Activated naive CD8-positive, alpha-beta T cell treated with anti-CD3 and anti-CD28 coated beads, Interleukin-2, amount 50 U/mL, for 24 hours (primary cell): ENCODE measurements around the gene FBXW9.
A peak's percentile ranks its signal among the peaks of the same experiment; 100 is the strongest.
"Not testable (repeated sequence)": the region's sequence is repeated elsewhere in the genome, so short reads cannot be mapped to it uniquely, and the experiment has no call there.

Experiments used
- ATAC-seq: fragments of 150-1000 bp; cut with Tn5 transposase; one replicate; pipeline ENCODE4 v1.10.0; 2021
- DNase-seq: peaks from one replicate; pipeline ENCODE4 v3.0.0; 2021
- H3K27ac Mint-ChIP-seq: one replicate; pipeline ENCODE4 v1.8.0; 2021; ENCODE audit warnings: mild to moderate bottlenecking, mixed read lengths
- H3K27me3 Mint-ChIP-seq: one replicate; pipeline ENCODE4 v1.8.0; 2021; ENCODE audit warnings: mixed read lengths
- H3K36me3 Mint-ChIP-seq: one replicate; pipeline ENCODE4 v1.8.0; 2021; ENCODE audit warnings: low read depth, mixed read lengths
- H3K4me1 Mint-ChIP-seq: one replicate; pipeline ENCODE4 v1.8.0; 2021; ENCODE audit warnings: mixed read lengths
- H3K4me3 Mint-ChIP-seq: one replicate; pipeline ENCODE4 v1.8.0; 2021; ENCODE audit warnings: mild to moderate bottlenecking, moderate library complexity, mixed read lengths
- H3K9me3 Mint-ChIP-seq: one replicate; pipeline ENCODE4 v1.8.0; 2021; ENCODE audit warnings: mixed read lengths

FBXW9 gene

DNA sequence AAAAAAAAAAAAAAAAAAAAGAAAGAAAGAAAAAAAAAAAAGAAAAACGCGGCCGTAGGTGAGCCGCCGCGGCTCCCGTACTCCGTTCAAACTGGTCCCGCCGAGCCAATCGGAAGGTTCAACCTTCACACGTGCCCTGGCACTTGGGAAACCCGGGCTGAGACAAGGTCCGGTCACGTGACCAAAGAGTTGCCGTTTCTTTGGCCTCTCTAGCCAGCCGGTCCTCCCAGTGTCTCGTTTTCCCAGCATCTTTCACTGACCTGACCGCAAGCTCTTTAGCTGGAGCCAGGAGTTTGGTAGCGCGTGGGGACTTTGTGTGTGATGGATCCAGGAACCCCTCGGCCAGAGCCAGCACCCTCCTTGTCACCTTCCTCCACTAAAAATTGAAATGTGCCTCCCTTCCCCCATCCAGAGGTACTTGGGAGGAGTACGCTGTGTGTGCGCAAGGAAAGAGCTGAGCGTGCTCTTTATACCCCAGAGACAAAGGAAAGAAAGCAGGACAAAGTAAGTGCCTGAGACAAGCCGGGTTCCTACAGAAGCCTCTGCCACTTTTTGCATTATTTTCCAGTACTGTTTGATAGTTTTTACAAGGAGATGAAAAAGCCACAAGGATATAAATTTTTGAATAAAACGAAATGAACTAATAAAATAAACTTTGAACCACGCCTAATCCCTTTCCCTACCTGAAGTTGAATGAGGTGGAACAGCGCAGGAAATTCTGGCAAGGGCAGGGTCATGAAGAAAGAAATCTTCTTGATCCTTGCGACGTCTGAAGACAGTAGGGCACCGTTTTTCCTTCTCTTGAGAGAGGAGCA is 26.3 kb upstream of the FBXW9 start:
- H3K27me3 Mint-ChIP-seq, result peaks cover 2% of the 10 kb centered on the region
- H3K27ac Mint-ChIP-seq, result peak overlapping the region; percentile 97
- H3K4me1 Mint-ChIP-seq, result peaks cover 44% of the 10 kb centered on the region
- no peaks in the 10 kb centered on the region for H3K9me3 Mint-ChIP-seq
- H3K36me3 Mint-ChIP-seq, result peaks cover 51% of the 10 kb centered on the region
- ATAC-seq, result peak; percentile 84
- peak; percentile 92 for DNase-seq
- peak overlapping the region; percentile 97 for H3K4me3 Mint-ChIP-seq

DNA sequence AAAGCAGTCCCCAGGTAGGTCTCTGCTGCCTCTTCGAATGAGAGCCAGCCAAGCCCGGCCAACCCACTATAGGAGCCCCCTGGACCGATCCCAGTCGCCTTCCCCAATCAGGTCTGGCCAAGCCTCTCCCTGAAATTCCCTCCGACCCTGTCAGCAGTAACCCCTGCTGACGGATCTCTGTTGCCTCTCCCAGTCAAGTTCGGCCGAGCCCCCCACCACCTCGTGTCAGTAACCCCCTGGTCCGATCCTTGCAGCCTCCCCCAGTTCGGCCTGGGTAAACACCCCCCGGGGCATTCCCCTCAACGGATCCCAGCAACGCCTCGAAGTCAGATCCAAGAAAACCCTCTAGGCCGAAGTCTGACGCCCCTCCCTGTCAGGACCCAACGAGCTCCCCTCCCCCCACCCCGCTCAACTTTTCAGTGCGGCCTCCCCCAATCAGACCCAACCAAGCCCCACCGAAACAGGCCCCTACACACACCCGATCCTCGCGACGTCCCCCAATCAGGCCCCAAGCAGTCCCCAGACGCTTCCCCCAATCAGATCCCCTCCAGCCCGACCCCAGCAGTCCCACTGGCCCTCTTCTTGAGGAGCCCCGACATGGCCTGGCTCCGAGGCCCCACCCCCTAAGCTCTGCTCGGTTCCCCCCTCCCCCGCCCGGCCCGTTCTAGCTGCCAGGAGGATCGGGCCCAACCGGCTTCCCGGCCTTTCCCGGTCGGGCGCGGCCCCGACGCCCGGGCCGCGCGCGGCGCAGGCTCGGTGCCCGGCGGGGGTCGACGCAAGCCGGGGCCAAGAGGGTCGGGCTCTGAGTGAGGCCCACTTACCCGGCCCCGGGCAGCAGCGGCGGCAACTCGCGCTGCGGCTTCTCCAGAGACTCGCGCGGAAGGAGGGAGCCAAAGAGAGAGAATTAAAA is 25.5 kb upstream of the FBXW9 start:
- peak overlapping the region; percentile 97 for H3K4me3 Mint-ChIP-seq
- H3K27me3 Mint-ChIP-seq, result peaks cover 2% of the 10 kb centered on the region
- H3K4me1 Mint-ChIP-seq, result peaks cover 44% of the 10 kb centered on the region
- no peaks in the 10 kb centered on the region for H3K9me3 Mint-ChIP-seq
- ATAC-seq, result peak; percentile 31
- peak; percentile 56 for DNase-seq
- H3K36me3 Mint-ChIP-seq, result peaks cover 52% of the 10 kb centered on the region
- H3K27ac Mint-ChIP-seq, result peak overlapping the region; percentile 97

DNA sequence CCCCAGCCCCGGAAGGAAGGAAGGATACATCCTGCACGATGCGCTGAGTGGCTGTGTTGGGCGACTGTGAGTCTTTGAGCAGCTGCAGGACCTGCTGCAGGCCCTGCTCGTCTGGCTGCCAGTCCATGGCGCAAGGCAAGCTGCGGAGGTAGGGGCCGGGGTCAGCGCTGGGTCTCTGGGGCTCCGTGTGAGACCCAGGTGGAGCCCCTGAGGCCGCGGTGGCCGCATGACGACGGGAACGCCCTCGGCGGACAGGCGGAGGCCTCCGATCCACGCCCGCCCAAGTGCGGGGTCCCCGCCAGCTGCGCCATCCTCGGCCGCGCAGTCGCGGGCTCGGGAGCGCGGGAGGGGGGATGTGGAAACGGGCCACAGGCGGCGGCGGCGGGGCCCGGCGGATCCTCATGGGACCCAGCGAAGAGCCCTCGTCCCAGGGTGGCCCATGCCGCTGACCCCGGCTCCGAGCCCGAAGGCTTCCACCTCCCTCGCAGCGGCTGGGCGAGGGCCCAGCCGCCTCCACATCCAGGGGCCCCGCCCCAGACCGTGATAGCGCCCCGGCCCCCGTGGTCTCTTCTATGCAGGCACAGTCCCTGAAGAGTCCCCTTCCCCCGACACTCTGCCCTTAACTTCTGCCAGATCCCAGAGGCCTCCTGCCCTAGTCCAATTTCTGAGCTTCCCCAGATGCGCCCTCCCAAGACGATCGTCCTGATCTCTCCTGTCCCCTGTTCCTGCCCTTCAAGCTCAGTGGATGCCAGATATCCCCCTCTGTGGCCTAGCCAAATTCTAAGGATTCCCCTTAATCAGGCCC is 24.6 kb upstream of the FBXW9 start:
- Mint-ChIP-seq H3K27ac (peak overlapping the region; percentile 83), H3K4me3 (peak overlapping the region; percentile 94), H3K36me3 (peaks cover 53% of the 10 kb centered on the region), H3K4me1 (peaks cover 41% of the 10 kb centered on the region), H3K9me3 (no peaks in the 10 kb centered on the region), H3K27me3 (peaks cover 2% of the 10 kb centered on the region)
- peak; percentile 9 for ATAC-seq
- DNase-seq, result no peak

DNA sequence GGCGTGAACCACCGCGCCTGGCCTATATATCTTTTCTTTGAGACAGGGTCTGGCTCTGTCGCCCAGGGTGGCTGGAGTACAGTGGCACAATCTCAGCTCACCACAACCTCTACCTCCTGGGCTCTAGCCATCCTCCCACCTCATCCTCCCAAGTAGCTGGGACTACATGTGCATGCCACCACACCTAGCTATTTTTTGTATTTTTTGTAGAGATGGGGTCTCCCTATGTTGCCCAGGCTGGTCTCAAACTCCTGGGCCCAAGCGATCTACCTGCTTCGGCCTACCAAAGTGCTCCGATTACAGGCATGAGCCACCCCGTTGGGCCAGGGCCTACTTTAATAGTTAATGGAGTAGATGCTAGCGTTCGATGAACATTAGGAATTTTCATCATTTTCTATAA is 23.9 kb upstream of the FBXW9 start:
- Mint-ChIP-seq H3K36me3 (peaks cover 59% of the 10 kb centered on the region), H3K9me3 (no peaks in the 10 kb centered on the region), H3K4me1 (peaks cover 41% of the 10 kb centered on the region), H3K4me3 (peak overlapping the region; percentile 84), H3K27me3 (peaks cover 2% of the 10 kb centered on the region), H3K27ac (peak overlapping the region; percentile 80)
- ATAC-seq, result no peak
- no peak for DNase-seq

DNA sequence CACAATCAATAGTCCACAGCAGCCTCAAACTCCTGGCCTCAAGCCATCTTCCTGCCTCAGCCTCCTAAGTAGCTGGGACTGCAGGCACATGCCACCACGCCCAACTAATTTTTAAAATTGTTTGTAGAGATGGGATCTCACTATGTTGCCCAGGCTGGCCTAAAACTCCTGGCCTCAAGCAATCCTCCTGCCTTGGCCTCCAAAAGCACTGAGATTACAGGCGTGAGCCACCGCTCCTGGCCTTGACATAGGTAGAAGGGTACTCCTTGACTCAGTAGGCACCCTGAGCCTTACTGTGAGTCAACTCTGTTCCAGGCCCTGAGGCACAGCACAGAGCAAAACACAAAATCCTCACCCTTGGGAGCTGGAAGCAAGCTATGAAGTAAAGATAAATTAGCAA is 19.5 kb upstream of the FBXW9 start:
- no peaks in the 10 kb centered on the region for H3K27me3 Mint-ChIP-seq
- H3K9me3 Mint-ChIP-seq, result no peaks in the 10 kb centered on the region
- H3K36me3 Mint-ChIP-seq, result peaks cover 59% of the 10 kb centered on the region
- H3K4me3 Mint-ChIP-seq, result no peak overlapping the region
- peak overlapping the region; percentile 11 for H3K27ac Mint-ChIP-seq
- peaks cover 23% of the 10 kb centered on the region for H3K4me1 Mint-ChIP-seq
- ATAC-seq (no peak), DNase-seq (no peak)

DNA sequence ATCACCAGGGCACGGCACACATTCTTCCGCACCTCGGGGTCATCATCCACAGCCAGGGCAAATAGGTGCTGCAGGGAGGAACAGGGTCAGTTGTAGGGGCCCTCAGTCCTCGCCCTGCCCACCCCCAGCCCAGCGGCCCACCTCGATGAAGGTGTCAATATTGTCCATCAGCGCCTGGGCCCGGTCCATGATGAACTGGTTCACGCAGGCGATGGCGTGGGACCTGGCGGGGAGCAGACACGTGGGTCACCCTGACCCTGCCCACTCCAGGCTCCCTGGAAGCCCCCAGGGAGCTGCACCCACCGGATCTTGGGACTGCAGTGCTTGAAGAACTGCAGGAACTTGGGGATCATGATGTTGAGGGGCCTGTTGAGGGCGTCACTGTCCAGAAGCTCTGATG is 18.7 kb upstream of the FBXW9 start:
- peaks cover 61% of the 10 kb centered on the region for H3K36me3 Mint-ChIP-seq
- H3K27me3 Mint-ChIP-seq, result no peaks in the 10 kb centered on the region
- DNase-seq (no peak), ATAC-seq (no peak)
- H3K27ac Mint-ChIP-seq, result no peak overlapping the region
- H3K9me3 Mint-ChIP-seq, result no peaks in the 10 kb centered on the region
- no peak overlapping the region for H3K4me3 Mint-ChIP-seq
- H3K4me1 Mint-ChIP-seq, result peaks cover 16% of the 10 kb centered on the region

DNA sequence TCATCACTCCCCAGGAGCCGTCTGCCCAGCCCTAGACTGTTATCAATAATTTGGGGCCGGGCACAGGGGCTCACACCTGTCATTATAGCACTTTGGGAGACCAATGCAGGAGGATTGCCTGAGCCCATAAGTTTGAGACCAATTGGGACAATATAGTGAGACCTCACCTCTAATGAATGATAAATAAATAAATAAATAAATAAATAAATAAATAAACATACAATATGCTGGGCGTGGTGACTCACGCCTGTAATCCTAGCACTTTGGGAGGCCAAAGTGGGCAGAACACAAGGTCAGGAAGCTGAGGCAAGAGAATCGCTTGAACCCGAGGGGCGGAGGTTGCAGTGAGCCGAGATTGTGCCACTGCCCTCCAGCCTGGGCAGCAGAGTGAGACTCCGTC is 16.9 kb upstream of the FBXW9 start:
- not testable (repeated sequence) for DNase-seq, ATAC-seq, H3K4me1 Mint-ChIP-seq, H3K9me3 Mint-ChIP-seq, H3K27ac Mint-ChIP-seq, H3K4me3 Mint-ChIP-seq, H3K27me3 Mint-ChIP-seq
- H3K36me3 Mint-ChIP-seq, result peaks cover 55% of the 10 kb centered on the region

DNA sequence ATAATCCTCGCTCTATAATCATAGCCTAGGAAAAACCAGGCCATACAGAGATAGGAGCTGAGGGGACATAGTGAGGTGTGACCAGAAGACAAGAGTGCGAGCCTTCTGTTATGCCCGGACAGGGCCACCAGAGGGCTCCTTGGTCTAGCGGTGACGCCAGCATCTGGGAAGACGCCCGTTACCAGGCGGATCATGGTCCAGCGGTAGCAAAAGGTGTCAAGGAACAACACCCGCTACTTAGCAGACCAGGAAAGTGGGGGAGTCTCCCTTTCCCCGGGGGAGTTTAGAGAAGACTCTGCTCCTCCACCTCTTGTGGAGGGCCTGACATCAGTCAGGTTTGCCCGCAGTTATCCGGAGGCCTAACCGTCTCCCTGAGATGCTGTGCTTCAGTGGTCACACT is 15.6 kb upstream of the FBXW9 start:
- ATAC-seq, DNase-seq, H3K9me3 Mint-ChIP-seq: not testable (repeated sequence)

DNA sequence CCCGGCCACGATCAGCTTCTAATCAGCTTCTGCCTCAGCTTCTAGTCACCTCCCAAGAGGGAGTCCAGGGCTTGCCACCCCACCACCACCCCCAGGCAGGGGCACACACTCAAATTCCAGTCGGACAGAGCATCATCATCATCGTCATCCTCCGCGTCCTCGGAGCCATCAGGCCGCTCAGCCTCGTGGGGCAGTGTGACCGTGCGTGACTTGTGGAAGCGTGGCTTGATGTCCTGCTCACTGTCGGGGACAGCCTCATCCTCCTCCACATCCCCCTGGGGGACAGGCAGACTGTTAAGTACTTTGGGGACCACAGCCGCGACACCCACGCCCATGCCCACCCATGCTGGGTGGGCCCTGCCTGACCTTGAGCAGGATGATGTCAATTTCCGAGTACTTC is 14.8 kb upstream of the FBXW9 start:
- DNase-seq, result no peak
- H3K36me3 Mint-ChIP-seq, result peaks cover 59% of the 10 kb centered on the region
- no peak overlapping the region for H3K4me3 Mint-ChIP-seq
- H3K4me1 Mint-ChIP-seq, result no peaks in the 10 kb centered on the region
- no peaks in the 10 kb centered on the region for H3K9me3 Mint-ChIP-seq
- no peak overlapping the region for H3K27ac Mint-ChIP-seq
- no peak for ATAC-seq
- H3K27me3 Mint-ChIP-seq, result no peaks in the 10 kb centered on the region

More for the DNA sequence above, 15.6 kb upstream of the FBXW9 start:
- not testable (repeated sequence) for H3K27ac Mint-ChIP-seq, H3K4me3 Mint-ChIP-seq, H3K4me1 Mint-ChIP-seq, H3K27me3 Mint-ChIP-seq
- H3K36me3 Mint-ChIP-seq, result peaks cover 57% of the 10 kb centered on the region

DNA sequence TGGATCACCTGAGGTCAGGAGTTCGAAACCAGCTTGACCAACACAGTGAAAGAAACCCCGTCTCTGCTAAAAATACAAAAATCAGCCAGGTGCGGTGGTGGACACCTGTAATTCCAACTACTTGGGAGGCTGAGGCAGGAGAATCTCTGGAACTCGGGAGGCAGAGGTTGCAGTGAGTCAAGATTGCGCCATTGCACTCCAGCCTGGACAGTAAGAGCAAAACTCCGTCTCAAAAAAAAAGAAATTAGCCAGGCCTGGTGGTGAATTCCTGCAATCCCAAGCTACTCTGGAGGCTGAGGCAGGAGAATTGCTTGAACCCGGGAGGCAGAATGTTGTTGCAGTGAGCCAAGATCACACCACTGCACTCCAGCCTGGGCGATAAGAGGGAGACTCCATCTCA is 12.2 kb upstream of the FBXW9 start:
- Mint-ChIP-seq H3K36me3 (peaks cover 62% of the 10 kb centered on the region), H3K4me3 (no peak overlapping the region), H3K4me1 (no peaks in the 10 kb centered on the region), H3K9me3 (no peaks in the 10 kb centered on the region), H3K27ac (no peak overlapping the region), H3K27me3 (no peaks in the 10 kb centered on the region)
- no peak for ATAC-seq
- no peak for DNase-seq

DNA sequence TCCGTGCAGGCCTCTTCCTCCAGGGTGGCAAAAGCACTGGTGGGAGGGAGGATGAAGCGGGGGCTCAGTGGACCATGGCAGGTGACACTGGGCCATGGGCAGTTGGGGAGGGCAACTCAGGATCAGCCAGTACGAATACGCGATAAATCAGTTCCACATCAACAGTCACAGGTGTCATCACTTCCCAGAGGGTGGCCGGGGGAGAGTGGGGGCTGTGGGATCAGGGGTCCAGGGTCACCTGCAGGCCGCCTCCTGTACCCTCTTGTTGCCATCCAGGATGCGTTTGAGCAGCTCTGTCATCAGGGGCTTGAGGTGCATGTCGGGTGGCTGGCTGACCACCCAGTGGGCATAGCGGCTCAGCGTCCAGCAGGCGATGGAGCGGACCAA is 9.9 kb upstream of the FBXW9 start:
- no peak overlapping the region for H3K27ac Mint-ChIP-seq
- ATAC-seq, result no peak

DNA sequence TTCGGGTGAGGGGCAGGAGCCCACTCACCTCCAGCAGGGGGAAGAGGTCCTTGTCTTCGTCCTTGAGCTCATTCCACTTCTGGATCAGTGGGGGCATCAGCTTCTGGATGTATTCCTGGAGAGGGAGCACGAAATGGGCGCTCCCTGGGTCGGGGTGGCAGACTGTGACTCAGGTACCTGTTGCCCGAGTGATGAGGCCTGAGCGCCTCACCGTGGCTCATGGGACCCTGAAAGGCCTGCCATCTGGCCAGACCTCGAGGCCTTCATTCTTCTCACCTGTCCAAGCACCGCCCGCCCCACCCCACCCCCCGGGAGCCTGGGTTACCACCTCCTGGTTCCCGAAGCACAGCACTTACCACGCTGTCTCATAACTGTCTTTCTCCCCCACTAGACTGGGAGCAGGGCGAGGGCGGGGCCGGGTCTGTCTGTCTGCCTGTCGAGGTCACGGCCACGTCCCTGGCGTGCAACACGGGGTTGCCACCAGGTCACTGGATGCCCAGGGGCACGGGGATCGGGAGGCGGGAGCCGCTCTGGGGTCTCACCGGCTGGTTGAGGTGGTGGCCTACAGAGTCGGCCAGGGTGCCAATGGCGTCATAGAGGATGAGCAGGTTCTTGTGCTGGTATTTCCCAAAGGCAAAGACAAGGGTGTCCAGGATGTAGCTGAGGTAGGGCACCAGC is 9.4 kb upstream of the FBXW9 start:
- DNase-seq (no peak), ATAC-seq (no peak)
- H3K4me3 Mint-ChIP-seq, result peak overlapping the region; percentile 14
- H3K27me3 Mint-ChIP-seq, result no peaks in the 10 kb centered on the region
- no peak overlapping the region for H3K27ac Mint-ChIP-seq
- H3K36me3 Mint-ChIP-seq, result peaks cover 59% of the 10 kb centered on the region
- H3K9me3 Mint-ChIP-seq, result no peaks in the 10 kb centered on the region
- no peaks in the 10 kb centered on the region for H3K4me1 Mint-ChIP-seq

More for the DNA sequence above, 9.9 kb upstream of the FBXW9 start:
- H3K27me3 Mint-ChIP-seq, result no peaks in the 10 kb centered on the region
- H3K4me3 Mint-ChIP-seq, result no peak overlapping the region
- no peak for DNase-seq
- H3K36me3 Mint-ChIP-seq, result peaks cover 62% of the 10 kb centered on the region
- no peaks in the 10 kb centered on the region for H3K9me3 Mint-ChIP-seq
- H3K4me1 Mint-ChIP-seq, result no peaks in the 10 kb centered on the region

DNA sequence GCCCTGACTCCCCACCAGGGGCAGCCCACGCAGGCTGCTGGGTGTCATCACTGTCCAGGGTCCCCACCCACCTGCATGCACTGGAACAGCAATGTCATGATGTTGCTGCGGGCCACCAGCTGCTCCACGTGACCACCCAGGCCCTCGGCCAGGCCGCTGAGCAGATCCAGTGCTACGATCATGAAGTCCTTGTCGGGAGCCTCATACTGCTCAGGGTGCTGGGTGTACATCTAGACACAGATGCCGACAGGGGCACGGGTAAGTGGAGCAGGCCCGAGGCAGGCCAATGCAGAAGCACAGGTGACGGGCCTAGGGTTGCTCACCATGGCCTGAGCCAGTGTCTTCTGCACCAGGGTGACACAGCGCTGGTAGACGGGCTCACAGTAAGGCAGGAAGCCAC is 8.7 kb upstream of the FBXW9 start:
- no peak overlapping the region for H3K27ac Mint-ChIP-seq
- no peak for ATAC-seq
- H3K36me3 Mint-ChIP-seq, result peaks cover 53% of the 10 kb centered on the region

DNA sequence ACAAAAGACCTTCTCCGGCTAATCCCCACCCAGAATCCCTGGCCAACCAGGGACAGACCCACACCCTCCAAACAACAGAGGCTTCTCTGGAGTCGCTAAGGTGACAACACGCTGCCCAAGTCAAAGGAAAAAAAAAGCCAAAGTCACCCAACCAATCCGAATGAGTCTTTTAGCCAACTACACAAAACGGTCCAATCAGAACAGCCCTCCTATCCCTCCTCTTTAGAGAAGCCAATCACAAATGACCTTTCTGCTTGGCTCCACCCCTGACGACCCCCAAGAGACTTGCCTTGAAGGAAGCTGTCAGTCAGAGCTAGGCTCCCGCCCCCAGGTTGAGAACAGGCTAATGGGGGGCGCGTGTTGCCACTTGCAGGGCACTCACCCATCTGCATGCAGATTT is 6.6 kb upstream of the FBXW9 start:
- Mint-ChIP-seq H3K4me3 (no peak overlapping the region), H3K27ac (peak overlapping the region; percentile 49), H3K9me3 (no peaks in the 10 kb centered on the region), H3K4me1 (peaks cover 4% of the 10 kb centered on the region), H3K36me3 (peaks cover 50% of the 10 kb centered on the region), H3K27me3 (no peaks in the 10 kb centered on the region)
- peak; percentile 43 for DNase-seq
- peak; percentile 67 for ATAC-seq

More for the DNA sequence above, 8.7 kb upstream of the FBXW9 start:
- Mint-ChIP-seq H3K4me3 (no peak overlapping the region), H3K9me3 (no peaks in the 10 kb centered on the region), H3K27me3 (no peaks in the 10 kb centered on the region), H3K4me1 (no peaks in the 10 kb centered on the region)
- no peak for DNase-seq
